GM21526 (cell line): ENCODE measurements around the gene MADCAM1.

Experiments used
- ATAC-seq: cut with Tn5 transposase; IDR thresholded peaks from one replicate; pipeline ENCODE4 v1.9.1; 2021; ENCODE audit warnings: moderate library complexity; ENCODE audit not compliant: unreplicated experiment, low FRiP score

The MADCAM1 gene

DNA sequence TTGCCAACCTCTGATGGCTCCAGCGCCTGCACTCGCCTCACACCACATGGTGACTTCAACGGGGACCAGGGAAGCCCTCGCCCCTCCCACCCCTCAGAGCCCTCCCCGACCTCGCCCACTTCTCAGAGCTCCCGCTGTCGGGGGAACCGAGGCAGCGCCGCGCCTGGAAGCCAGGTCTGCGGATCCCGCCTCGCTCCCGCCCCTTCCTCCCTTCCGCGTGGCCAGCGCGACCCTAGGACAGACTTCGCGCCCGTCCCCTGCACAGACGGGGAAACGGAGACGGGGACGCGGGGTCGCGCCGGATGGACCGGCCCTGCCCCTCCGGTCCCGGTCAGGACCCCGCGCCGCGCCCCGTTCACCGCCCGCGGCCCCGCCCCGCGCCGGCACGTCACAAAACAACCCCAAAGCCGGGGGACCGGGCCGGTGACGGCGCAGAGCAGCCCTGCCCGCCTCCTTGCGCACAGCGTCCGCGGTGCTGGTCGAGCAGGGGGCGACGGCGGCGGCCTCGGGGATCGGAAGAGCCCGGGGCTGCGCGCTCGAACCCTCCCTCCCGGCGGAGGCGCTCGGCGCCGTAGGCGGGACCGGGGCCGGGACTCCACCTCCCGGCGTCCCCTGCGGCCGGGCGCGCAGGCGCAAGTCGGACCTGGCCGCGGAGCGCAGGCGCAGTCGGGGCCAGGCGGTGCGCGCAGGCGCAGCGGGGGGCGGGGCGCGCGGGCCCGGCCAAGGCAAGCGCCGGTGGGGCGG lies 34.9 kb downstream of the MADCAM1 start:
- peak; percentile 49 for ATAC-seq

DNA sequence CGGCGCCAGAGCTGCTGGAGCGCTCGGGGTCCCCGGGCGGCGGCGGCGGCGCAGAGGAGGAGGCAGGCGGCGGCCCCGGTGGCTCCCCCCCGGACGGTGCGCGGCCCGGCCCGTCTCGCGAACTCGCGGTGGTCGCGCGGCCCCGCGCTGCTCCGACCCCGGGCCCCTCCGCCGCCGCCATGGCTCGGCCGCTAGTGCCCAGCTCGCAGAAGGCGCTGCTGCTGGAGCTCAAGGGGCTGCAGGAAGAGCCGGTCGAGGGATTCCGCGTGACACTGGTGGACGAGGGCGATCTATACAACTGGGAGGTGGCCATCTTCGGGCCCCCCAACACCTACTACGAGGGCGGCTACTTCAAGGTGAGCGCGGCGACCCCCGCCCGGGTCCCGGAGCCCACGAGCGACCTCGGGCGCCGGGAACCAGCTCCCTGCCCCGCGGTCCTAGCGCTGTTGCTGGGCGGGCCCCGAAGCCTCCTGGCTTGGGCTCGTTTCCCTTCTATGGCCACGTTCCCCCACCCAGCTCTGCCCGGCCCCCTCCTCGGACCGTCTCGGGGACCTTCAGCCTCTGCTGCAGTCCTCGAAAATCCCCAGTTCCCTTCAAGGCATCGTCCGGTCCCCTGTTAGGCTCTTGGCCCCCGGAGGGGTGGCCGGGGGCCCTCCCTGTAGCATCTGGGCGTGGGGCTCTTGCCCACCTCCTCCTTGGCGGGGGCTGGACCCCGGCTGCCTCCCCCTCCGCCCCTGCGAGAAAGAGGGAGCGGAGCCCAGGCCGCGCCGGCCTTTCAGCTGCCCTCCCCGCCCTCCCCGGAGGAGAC lies 35.7 kb downstream of the MADCAM1 start, which contains the start of gene CDC34:
TSS of gene CDC34 (plus strand) at position 8 of the 808 bp plus-strand sequence. CDS start at position 180, 172 bp downstream.
- ATAC-seq = no peak

DNA sequence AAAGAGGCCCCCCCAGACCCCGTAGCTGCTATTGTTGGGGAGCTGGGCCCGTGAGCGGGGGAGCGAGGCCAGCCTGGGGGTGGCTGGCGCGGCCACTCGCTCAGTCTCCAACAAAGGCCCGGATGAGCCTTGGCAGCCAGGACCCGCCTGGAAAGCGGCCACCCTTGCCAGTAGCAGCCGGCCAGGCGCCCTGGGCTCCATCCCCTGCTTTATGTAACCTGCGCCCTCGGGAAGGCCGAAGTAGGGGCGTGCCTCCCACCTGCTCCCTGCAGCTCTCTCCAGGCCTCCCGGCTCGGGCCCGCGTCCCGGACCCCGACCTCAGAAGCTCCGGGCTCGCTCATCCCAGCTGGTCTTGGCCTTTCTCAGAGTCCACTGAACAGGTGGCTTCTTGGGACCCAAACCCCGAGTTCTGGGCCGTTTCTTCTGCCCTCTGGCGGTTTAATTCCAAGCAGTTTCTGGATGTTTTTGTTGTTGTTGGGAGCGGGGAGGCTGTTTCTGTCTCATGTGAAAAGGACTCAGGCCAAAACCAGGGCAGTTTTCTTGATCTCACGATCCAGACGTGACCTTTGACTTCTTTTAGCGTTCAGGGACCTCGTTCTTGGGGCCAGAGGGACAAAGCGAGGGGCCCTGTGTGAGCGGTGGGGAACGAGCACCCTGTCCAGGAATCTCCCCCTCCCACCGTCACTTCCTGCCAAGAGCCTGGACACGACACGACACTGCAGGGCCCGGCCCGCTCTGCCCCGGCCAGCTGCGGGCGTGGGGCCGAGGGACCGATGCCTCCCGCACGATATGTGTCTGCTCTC lies 36.5 kb downstream of the MADCAM1 start:
- ATAC-seq = no peak

DNA sequence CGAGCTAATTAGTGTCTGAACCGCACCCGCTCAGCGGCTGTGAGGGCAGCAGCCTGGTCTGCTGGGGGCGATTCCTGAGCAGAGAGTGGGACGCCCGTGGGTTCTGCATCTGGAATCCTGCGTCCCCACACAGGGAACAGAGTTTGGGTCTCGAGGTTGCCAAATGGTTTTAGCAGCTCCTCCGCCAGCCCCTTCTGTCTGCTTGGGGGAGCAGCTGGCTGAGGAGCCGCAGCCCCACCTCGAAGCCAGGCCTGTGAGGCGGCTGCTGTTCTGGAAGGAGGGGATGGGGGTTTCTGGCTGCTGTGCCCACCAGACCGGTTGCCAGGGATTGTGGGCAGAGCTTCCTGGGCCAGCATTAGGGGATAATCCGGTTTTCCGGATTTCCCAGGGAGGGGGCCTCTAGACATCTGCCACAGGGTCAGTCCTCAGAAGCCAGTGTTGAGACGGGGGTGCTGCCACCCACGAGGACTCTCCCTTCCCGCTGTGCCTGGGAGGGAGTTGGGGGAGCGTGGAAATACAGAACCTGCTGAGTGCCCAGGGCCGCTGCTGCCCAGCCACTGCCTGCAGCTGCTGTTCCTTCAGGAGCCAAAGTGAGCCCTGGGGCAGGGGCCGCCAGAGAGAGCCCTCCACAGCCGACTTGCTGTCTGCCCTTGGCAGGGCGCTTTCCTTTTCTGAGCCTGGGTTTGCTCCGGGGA lies 37.2 kb downstream of the MADCAM1 start:
- no peak for ATAC-seq

DNA sequence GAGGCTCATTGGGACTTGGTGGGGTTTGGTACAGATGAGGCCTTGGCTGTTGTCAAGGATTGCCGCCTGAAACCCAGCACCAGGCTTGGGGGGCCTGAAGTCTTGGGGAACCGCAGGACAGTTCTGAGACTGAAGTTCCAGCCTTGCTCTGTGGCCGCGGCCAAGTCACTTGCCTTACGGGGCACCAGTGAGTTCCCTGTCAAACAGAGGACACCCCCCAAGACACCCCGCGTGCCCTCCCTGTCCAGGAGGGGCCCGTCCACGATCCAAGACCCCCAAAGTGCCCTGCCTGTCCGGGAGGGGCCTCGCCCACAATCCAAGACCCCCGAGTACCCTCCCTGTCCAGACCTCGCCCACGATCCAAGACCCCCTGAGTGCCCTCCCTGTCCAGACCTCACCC lies 37.8 kb downstream of the MADCAM1 start:
- ATAC-seq = no peak

DNA sequence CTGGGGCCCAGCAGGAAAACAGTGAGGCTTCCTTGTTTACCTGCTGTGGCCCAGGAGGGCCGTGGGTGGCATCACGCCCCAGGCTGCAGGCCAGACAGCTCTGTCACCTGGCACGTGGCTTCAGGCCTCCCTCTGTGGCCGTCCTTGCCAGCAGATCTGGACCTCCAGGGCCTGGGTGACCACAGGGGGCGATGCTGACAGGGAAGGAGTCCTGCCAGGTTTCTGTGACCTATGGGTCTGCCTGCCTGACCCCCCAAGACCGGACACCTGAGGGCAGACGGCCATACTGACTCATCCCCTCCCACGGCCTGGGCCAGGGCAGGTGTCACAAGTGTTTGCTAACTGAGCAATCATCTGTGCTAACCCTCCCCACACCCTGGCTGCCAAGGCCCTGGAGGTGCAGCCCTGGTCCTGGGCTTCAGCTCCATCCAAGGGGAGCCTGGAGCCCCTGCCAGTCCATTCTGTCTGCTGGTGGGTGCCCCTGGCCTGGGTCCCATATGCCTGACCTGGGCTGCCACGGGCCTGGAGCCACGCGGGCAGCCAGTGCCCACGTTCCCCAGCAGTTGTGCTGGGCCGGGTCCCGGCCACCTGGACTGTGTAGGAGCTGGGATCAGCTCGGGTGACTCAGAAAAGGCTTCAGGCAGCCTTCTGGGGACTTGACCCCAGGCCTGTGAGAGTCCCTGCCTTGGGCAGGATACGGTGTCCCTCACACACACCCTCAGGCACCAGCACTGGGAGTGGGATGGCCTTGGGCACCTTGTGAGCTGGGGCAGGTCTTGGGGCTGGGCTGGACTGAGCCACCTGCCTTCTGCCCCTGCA lies 38.9 kb downstream of the MADCAM1 start:
- no peak for ATAC-seq

DNA sequence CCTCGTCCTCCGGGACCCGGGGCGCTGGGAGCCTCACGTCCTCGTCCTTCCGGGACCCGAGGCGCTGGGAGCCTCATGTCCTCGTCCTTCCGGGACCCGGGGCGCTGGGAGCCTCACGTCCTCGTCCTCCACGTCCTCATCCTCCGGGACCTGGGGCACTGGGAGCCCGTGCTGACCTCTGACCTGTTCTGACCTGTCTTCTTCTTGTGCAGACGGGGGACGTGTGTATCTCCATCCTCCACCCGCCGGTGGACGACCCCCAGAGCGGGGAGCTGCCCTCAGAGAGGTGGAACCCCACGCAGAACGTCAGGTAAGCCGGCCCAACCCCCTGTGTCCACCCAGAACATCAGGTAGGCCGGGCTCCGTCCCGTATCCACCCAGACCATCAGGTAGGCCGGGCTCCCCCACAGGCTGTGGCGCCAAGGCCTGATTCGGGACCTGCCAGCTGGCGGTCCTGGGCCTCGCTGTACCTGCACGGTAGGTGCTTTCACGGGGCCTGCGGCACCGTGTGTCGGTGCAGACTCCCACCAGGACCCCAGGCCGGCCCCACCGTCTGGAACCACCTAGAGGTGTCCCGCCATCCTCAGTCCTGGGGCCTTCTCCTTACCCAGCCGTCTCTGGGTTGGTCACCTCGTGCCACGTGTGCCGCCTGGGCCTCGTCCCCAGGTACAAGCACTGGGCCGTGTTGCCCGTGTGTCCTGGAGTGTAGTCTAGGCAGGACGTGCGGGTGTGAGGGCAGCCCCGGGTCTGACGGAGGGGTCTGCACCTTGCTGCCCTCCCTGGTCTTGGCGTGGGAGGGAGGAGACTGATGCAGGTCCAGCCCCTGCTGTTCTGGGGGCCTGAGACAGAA lies 40.0 kb downstream of the MADCAM1 start:
- ATAC-seq = no peak

DNA sequence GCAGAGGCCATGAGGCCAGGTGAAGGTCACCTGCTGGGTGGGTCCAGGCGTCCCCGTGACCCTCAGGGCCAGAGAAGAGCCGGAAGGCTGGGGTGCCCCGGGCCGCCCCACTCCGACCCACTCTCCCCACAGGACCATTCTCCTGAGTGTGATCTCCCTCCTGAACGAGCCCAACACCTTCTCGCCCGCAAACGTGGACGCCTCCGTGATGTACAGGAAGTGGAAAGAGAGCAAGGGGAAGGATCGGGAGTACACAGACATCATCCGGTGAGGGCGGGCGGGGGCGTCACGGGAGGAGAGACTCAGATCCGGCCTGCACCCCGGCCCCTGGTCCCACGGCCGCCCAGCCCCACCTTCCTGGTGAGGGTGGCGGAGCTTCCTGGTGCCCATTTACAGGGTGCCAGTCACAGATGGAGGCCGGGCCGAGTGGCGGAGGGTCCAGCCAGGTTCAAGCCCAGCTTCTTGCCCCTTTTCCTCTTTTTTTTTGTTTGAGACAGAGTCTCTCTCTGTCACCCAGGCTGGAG lies 40.7 kb downstream of the MADCAM1 start:
- ATAC-seq = no peak

DNA sequence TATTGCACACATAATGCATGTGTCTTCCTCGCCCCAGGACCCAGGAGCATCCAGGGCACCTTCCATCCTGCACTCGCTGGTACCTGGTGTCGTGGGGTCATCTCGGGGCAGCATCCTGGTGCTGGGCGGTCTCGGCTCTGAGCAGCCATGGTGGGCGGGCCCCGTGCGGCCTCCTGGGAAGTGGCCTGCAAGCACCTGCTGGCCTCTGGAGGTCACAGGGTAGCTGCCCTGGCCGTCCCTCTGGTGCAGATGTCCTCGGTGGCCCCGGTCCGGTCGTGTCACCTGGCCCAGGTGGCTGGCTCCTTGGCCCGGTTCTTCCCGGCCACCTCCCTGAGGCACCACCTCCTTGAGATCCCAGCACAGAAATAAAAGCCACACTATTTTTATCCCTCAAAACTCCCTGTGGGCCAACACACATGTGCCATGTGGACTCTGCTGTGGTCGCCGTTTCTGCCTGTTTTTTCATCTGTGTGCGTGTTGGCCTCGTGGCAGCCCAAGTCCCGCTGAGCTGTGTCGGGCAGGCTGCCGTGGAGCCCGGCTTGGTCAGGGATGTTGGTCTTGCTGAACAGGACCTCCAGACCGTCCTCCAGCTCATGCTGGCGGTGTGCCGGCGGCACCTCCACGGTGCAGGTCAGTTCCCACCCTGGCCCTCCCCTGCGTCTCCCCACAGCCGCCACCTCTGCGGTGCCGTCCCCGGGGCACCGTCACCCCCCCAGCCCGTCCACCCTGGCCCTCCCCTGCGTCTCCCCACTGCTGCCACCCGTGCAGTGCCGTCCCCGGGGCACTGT lies 42.5 kb downstream of the MADCAM1 start:
- no peak for ATAC-seq

DNA sequence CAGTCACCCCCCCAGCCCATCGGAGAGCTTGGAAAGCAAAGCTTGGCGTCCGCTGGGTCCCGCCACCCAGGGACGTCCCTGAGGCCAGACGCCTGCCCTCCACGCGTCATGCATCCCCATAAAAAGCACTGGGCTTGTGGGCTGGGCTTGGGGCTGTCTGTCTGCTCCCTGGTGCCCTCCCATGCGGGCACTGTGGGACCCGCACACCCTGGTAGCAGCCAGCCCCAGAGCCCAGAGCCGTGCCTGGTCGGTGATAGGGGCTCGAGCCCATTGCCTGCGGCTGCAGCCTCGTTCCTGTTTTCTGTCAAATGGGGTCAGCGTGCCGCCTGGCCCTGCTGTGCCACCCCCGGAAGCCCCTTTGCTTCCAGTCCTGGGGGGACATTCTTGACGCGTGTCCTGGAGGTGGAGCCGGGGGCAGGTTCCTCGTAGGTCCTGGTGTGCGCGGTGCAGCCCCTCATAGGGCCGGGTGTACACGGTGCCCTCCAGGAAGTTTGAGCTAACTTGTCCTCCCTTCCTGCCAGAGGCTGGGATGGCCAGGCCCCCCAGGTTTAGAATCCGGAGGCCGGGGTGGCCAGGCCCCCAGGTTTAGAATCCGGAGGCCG lies 43.2 kb downstream of the MADCAM1 start:
- ATAC-seq = no peak

DNA sequence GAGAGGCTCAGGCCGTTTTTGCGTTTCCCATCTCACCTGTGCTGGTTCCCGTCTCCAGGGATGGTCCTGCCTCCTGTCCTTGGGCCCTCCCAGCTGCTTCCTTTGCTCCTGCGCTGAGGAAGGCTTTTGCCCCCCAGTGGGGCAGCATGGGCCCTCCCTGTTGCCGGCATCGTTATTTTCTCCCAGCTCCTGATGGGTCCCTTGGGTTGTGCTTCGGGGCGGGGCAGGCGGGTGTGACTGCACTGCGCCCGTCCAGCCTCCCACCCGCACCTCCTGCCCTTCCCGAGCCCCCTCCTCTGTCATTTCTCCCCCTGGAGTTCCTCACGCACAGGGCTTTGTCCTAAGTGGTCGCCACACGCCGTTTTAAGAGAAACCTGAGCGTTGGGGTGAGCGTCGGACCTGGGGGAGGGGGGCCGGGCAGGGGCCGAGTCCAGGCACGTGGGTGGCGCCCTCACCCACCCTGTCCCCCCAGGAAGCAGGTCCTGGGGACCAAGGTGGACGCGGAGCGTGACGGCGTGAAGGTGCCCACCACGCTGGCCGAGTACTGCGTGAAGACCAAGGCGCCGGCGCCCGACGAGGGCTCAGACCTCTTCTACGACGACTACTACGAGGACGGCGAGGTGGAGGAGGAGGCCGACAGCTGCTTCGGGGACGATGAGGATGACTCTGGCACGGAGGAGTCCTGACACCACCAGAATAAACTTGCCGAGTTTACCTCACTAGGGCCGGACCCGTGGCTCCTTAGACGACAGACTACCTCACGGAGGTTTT lies 44.8 kb downstream of the MADCAM1 start:
- ATAC-seq = no peak

DNA sequence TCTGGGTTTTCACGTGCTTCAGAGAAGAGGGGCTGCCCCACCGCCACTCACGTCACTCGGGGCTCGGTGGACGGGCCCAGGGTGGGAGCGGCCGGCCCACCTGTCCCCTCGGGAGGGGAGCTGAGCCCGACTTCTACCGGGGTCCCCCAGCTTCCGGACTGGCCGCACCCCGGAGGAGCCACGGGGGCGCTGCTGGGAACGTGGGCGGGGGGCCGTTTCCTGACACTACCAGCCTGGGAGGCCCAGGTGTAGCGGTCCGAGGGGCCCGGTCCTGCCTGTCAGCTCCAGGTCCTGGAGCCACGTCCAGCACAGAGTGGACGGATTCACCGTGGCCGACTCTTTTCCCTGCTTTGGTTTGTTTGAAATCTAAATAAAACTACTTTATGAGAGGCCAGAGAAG lies 45.4 kb downstream of the MADCAM1 start:
- ATAC-seq = no peak

DNA sequence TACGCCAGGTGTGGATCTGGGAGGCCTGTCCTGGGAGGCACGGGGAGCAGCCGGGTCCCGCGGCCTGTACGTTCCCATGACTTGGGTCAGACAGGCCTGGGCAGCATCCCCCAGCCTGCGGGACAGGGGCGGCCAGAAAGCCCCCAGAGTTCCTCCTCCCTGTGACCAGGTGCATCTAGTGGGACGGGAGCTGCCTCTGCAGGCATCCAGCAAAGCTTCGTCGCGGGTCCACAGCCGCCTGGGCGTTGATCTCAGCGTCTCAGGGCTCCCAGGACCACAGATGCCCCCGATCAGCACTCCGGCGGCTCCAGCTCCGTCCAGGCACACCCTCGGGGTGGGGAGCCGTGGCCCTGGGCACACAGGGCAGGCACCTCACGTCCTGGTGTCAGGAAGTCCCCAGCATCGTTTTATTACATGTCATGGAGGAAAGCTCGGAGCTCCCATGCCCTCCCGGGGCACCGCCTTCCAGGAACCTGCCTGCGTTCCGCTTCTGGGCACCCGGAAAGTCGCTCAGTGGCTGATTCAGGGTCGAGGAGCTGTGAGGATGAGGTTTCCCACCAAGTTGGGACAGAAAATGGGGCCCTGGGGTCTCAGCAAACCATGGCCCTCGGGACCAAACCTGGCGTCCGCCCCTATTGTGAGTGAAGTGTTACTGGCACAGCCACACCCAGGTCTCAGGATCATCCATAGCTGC lies 46.0 kb downstream of the MADCAM1 start:
- ATAC-seq = no peak

DNA sequence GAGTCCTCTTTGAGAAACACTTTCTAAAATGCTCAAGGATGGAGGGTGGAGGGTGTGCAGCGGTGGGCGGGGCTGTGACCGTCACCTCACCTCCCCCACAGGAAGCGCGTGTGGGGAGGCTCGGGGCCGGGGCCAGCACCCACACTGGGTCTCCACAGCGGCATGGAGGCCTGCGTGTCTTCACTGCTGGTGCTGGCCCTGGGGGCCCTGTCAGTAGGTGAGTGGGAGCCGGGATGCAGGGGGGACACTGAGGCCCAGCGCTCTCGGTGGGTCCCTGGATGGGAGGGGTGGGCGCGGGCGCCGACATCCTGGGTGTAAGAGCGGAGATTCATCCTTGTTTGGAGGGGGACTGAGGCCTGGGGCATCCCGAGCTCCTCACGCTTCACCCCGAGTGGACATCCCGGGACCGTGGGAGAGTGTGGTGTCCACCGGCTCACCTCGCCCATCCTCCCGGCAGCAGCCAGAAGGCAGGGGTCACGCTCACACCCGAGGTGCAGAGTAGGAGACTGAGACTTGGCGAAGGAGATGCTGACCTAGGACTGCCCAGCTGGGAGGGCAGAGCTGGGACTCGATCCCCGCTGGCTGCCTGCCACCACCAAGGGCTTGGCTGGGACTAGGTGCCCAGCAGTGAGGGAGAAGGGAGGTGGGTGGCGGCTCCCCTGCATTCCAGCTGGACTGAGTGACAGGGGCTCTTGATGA lies 47.8 kb downstream of the MADCAM1 start, which contains the start of gene GZMM:
TSS of gene GZMM (plus strand) at position 144 of the 699 bp plus-strand sequence. CDS start at position 163, 19 bp downstream.
- no peak for ATAC-seq

DNA sequence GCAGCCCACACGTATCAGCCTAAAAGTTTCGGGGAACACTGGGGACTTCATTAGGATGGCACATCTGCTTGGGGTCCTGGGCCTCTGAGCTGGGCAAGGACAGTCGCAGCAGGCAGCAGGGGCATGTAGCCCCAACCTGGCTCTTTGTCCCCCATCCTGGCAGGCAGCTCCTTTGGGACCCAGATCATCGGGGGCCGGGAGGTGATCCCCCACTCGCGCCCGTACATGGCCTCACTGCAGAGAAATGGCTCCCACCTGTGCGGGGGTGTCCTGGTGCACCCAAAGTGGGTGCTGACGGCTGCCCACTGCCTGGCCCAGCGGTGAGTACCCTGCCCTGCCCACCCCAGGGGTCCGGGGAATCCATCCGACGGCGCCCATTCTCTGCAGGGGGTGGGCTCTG lies 50.8 kb downstream of the MADCAM1 start:
- ATAC-seq = no peak
